Right renal cortex interstitium (tissue), 3 donors: ENCODE measurements around the gene DAPK1. TPM values are rescaled to one million over a fixed set of nuclear protein-coding genes. Genes with fewer than 3 reads are reported as not detected.
A peak's percentile ranks its signal among the peaks of the same experiment; 100 is the strongest.
"Not testable (repeated sequence)": the region's sequence is repeated elsewhere in the genome, so short reads cannot be mapped to it uniquely, and the experiment has no call there.

Experiments
- DNase-seq, 3 donors: peaks; one replicate each; pipeline ENCODE4 v3.0.0-alpha.2; 2013; ENCODE audit warnings: low read depth in 3 of 3, low spot score in 2 of 3
- polyA plus RNA-seq, 3 donors: library from polyadenylated mRNA; unstranded; fragments of 120-200 nt; gene quantifications; one replicate each; pipeline ENCODE4 v1.2.1, GENCODE V29; 2013; ENCODE audit not compliant: insufficient read length in 3 of 3

DAPK1 gene
- polyA plus RNA-seq, 3 donors, result 66.5 to 68.4 (median 68.4) TPM

GRCh38 chr9:87498046-87498810 lies 561 bp downstream of the DAPK1 start:
- peak in 1 of 3 donors; percentile 63 for DNase-seq

GRCh38 chr9:87498811-87499360 lies 1.2 kb downstream of the DAPK1 start:
- no peak for DNase-seq

- DNase-seq, result no peak
Observed at GRCh38 chr9:87499424-87500017, 1.9 kb downstream of the DAPK1 start.

- no peak for DNase-seq
Observed at GRCh38 chr9:87500491-87501270, 3.0 kb downstream of the DAPK1 start.

- DNase-seq, result not testable (repeated sequence)
Observed at GRCh38 chr9:87501271-87501656, 3.6 kb downstream of the DAPK1 start.

GRCh38 chr9:87501806-87502205 lies 4.1 kb downstream of the DAPK1 start:
- DNase-seq, result no peak

GRCh38 chr9:87502391-87503221 lies 4.9 kb downstream of the DAPK1 start:
- DNase-seq, result no peak

GRCh38 chr9:87503430-87503829 lies 5.8 kb downstream of the DAPK1 start:
- no peak for DNase-seq

GRCh38 chr9:87503927-87504326 lies 6.3 kb downstream of the DAPK1 start:
- no peak for DNase-seq

- no peak for DNase-seq
Observed at GRCh38 chr9:87504938-87505337, 7.3 kb downstream of the DAPK1 start.

GRCh38 chr9:87505869-87506678 lies 8.4 kb downstream of the DAPK1 start:
- DNase-seq, result no peak

GRCh38 chr9:87507576-87507975 lies 9.9 kb downstream of the DAPK1 start:
- DNase-seq, result no peak

- DNase-seq, result no peak
Observed at GRCh38 chr9:87510252-87510683, 12.6 kb downstream of the DAPK1 start.

- DNase-seq, result no peak
Observed at GRCh38 chr9:87512311-87512710, 14.6 kb downstream of the DAPK1 start.

- no peak for DNase-seq
Observed at GRCh38 chr9:87513161-87513560, 15.5 kb downstream of the DAPK1 start.

- no peak for DNase-seq
Observed at GRCh38 chr9:87513880-87514535, 16.3 kb downstream of the DAPK1 start.

GRCh38 chr9:87515006-87515405 lies 17.3 kb downstream of the DAPK1 start:
- DNase-seq, result no peak

GRCh38 chr9:87515588-87516221 lies 18.0 kb downstream of the DAPK1 start:
- DNase-seq, result no peak
